Mesenchymal stem cell (in vitro differentiated cells and primary cell): ENCODE data around the gene SMIM41.
A peak's percentile ranks its signal among the peaks of the same experiment; 100 is the strongest.

Experiments
- DNase-seq: peaks from one replicate; pipeline ENCODE4 v3.0.0-alpha.2; 2013
- H2AFZ ChIP-seq: one replicate; pipeline ENCODE4 v1.6.1; 2013; ENCODE audit warnings: low read depth, mild to moderate bottlenecking, control low read depth, inconsistent platforms, low read length, moderate library complexity
- H2AK5ac ChIP-seq: 2 replicates; pipeline ENCODE4 v1.6.1; 2013; ENCODE audit warnings: low read length, moderate library complexity, mild to moderate bottlenecking, inconsistent platforms; ENCODE audit not compliant: severe bottlenecking
- H2BK120ac ChIP-seq: one replicate; pipeline ENCODE4 v1.6.1; 2013; ENCODE audit warnings: low read depth, mild to moderate bottlenecking, inconsistent platforms, low read length, moderate library complexity
- H2BK12ac ChIP-seq, 2 experiments: one replicate each; pipeline ENCODE4 v1.6.1; 2013; ENCODE audit warnings: inconsistent platforms in 2 of 2, low read length in 2 of 2, mild to moderate bottlenecking in 2 of 2, moderate library complexity in 2 of 2, control low read depth in 1 of 2
- H2BK15ac ChIP-seq: one replicate; pipeline ENCODE4 v1.6.1; 2013; ENCODE audit warnings: mild to moderate bottlenecking, low read depth, inconsistent platforms; ENCODE audit not compliant: poor library complexity, severe bottlenecking
- H2BK5ac ChIP-seq: 2 replicates; pipeline ENCODE4 v1.6.1; 2013; ENCODE audit warnings: low read depth, mild to moderate bottlenecking, low read length, control low read depth, inconsistent platforms; ENCODE audit not compliant: poor library complexity, severe bottlenecking
- H3K14ac ChIP-seq, 2 experiments: one replicate each; pipeline ENCODE4 v1.6.1; 2013; ENCODE audit warnings: inconsistent platforms in 2 of 2, low read length in 2 of 2, control low read depth in 1 of 2, mild to moderate bottlenecking in 1 of 2, moderate library complexity in 1 of 2
- H3K18ac ChIP-seq, 2 experiments: one replicate each; pipeline ENCODE4 v1.6.1; 2013; ENCODE audit warnings: inconsistent platforms in 2 of 2, low read length in 2 of 2, control low read depth in 1 of 2, low read depth in 1 of 2, mild to moderate bottlenecking in 1 of 2
- H3K23ac ChIP-seq, 2 experiments: one replicate each; pipeline ENCODE4 v1.6.1; 2013; ENCODE audit warnings: inconsistent platforms in 2 of 2, low read length in 2 of 2, mild to moderate bottlenecking in 2 of 2, moderate library complexity in 2 of 2, control low read depth in 1 of 2
- H3K27ac ChIP-seq: 2 replicates; pipeline ENCODE4 v1.5.1; 2013; ENCODE audit warnings: mild to moderate bottlenecking, moderate library complexity, low read length, control low read depth, inconsistent platforms; ENCODE audit not compliant: poor library complexity, severe bottlenecking
- H3K27me3 ChIP-seq, 2 experiments: 2 replicates each; pipeline versions ENCODE4 v1.6.1 to v1.7.0; 2013; ENCODE audit warnings: low read length in 2 of 2, mild to moderate bottlenecking in 2 of 2, moderate library complexity in 2 of 2, control low read depth in 1 of 2, inconsistent platforms in 1 of 2; ENCODE audit not compliant: control insufficient read depth in 1 of 2, insufficient read depth in 1 of 2
- H3K36me3 ChIP-seq, 2 experiments: 2 replicates each; pipeline versions ENCODE4 v1.6.1 to v1.7.0; 2013; ENCODE audit warnings: low read length in 2 of 2, control low read depth in 1 of 2, inconsistent platforms in 1 of 2, low read depth in 1 of 2, mild to moderate bottlenecking in 1 of 2; ENCODE audit not compliant: insufficient read depth in 2 of 2, control insufficient read depth in 1 of 2
- H3K4ac ChIP-seq, 2 experiments: one replicate each; pipeline ENCODE4 v1.6.1; 2013; ENCODE audit warnings: inconsistent platforms in 2 of 2, low read length in 2 of 2, mild to moderate bottlenecking in 2 of 2, moderate library complexity in 2 of 2, control low read depth in 1 of 2, low read depth in 1 of 2
- H3K4me1 ChIP-seq: 2 replicates; pipeline ENCODE4 v1.6.1; 2013; ENCODE audit warnings: low read depth, low read length, control low read depth; ENCODE audit not compliant: control insufficient read depth, insufficient read depth
- H3K4me2 ChIP-seq: 2 replicates; pipeline ENCODE4 v1.6.1; 2013; ENCODE audit warnings: low read length, mild to moderate bottlenecking, inconsistent platforms; ENCODE audit not compliant: poor library complexity, severe bottlenecking
- H3K4me3 ChIP-seq, 2 experiments: 2 replicates each; pipeline versions ENCODE4 v1.5.1 to v1.7.0; 2013; ENCODE audit warnings: low read length in 2 of 2, mild to moderate bottlenecking in 2 of 2, control low read depth in 1 of 2, low read depth in 1 of 2; ENCODE audit not compliant: insufficient read depth in 1 of 2
- H3K79me1 ChIP-seq: replicated peaks from 2 replicates; pipeline ENCODE4 v1.6.1; 2013; ENCODE audit warnings: mild to moderate bottlenecking, control low read depth, low read length, inconsistent platforms; ENCODE audit not compliant: poor library complexity, severe bottlenecking
- H3K9ac ChIP-seq: 2 replicates; pipeline ENCODE4 v1.7.0; 2013; ENCODE audit warnings: mild to moderate bottlenecking, low read length, moderate library complexity
- H3K9me3 ChIP-seq: 2 replicates; pipeline ENCODE4 v1.7.0; 2013; ENCODE audit warnings: mild to moderate bottlenecking, low read length; ENCODE audit not compliant: control insufficient read depth
- H4K8ac ChIP-seq: one replicate; pipeline ENCODE4 v1.6.1; 2013; ENCODE audit warnings: inconsistent platforms, mild to moderate bottlenecking, low read length, moderate library complexity
- H4K91ac ChIP-seq: one replicate; pipeline ENCODE4 v1.6.1; 2013; ENCODE audit warnings: mild to moderate bottlenecking, low read length, inconsistent platforms
- WGBS: methylation state at CpG from one replicate; pipeline ENCODE4 v1.1.7; 2013; ENCODE audit warnings: mixed read lengths; 5-methylcytosine and 5-hydroxymethylcytosine counted together

The SMIM41 gene

GRCh38 chr12:52082026-52082668 lies 2.6 kb downstream of the SMIM41 start:
- Histone ChIP-seq H2BK12ac (peak overlapping the region; percentile 20 to 68), H3K9ac (peak overlapping the region; percentile 55), H2BK5ac (no peak overlapping the region), H4K91ac (peak overlapping the region; percentile 90), H3K23ac (no peak overlapping the region), H3K4me2 (no peak overlapping the region), H3K36me3 (peaks cover 20 to 33% of the 10 kb centered on the region in 2 experiments), H2BK15ac (no peak overlapping the region), H2AK5ac (no peak overlapping the region), H3K18ac (peak overlapping the region; percentile 63 to 67), H3K4me1 (peaks cover 22% of the 10 kb centered on the region), H3K27me3 (peaks cover 0 to 24% of the 10 kb centered on the region in 2 experiments), H2AFZ (no peak overlapping the region), H2BK120ac (no peak overlapping the region), H3K4ac (peak overlapping the region; percentile 42 to 52), H3K27ac (no peak overlapping the region), H3K79me1 (peaks cover 30% of the 10 kb centered on the region), H4K8ac (peak overlapping the region; percentile 50), H3K14ac (peak overlapping the region in 1 of 2 experiments; percentile 38), H3K9me3 (no peaks in the 10 kb centered on the region), H3K4me3 (no peak overlapping the region)
- peak; percentile 69 for DNase-seq
- 17% methylated on average over 12 of the region's 13 CpGs for WGBS

GRCh38 chr12:52082669-52082987 lies 3.1 kb downstream of the SMIM41 start:
- Histone ChIP-seq H3K18ac (peak overlapping the region in 1 of 2 experiments; percentile 29), H3K27me3 (peaks cover 3 to 29% of the 10 kb centered on the region in 2 experiments), H3K9ac (peak overlapping the region; percentile 55), H3K23ac (no peak overlapping the region), H3K79me1 (peaks cover 29% of the 10 kb centered on the region), H2BK12ac (peak overlapping the region; percentile 7 to 66), H3K14ac (no peak overlapping the region), H2BK5ac (no peak overlapping the region), H3K4me1 (peaks cover 22% of the 10 kb centered on the region), H2BK120ac (no peak overlapping the region), H3K4me3 (no peak overlapping the region), H3K9me3 (no peaks in the 10 kb centered on the region), H3K27ac (no peak overlapping the region), H4K91ac (peak overlapping the region; percentile 55), H3K4ac (peak overlapping the region in 1 of 2 experiments; percentile 17), H4K8ac (peak overlapping the region; percentile 16), H2BK15ac (no peak overlapping the region), H2AK5ac (no peak overlapping the region), H3K4me2 (no peak overlapping the region), H2AFZ (no peak overlapping the region), H3K36me3 (peaks cover 16 to 28% of the 10 kb centered on the region in 2 experiments)
- 74% methylated on average over 4 of the region's 4 CpGs for WGBS
- no peak for DNase-seq

GRCh38 chr12:52082988-52083637 lies 3.6 kb downstream of the SMIM41 start:
- peaks cover 8 to 33% of the 10 kb centered on the region in 2 experiments for H3K27me3 ChIP-seq

GRCh38 chr12:52083638-52083996 lies 4.1 kb downstream of the SMIM41 start:
- Histone ChIP-seq H3K18ac (no peak overlapping the region), H4K8ac (no peak overlapping the region), H3K14ac (no peak overlapping the region), H3K4me3 (no peak overlapping the region), H3K9ac (no peak overlapping the region), H2AK5ac (no peak overlapping the region), H4K91ac (no peak overlapping the region), H2BK120ac (no peak overlapping the region), H2BK15ac (no peak overlapping the region), H3K4me1 (peaks cover 22% of the 10 kb centered on the region), H3K9me3 (no peaks in the 10 kb centered on the region), H3K23ac (no peak overlapping the region), H3K4me2 (no peak overlapping the region), H3K36me3 (peaks cover 6 to 21% of the 10 kb centered on the region in 2 experiments), H3K27me3 (peaks cover 13 to 38% of the 10 kb centered on the region in 2 experiments), H3K4ac (no peak overlapping the region), H2AFZ (no peak overlapping the region), H2BK5ac (no peak overlapping the region), H3K79me1 (peaks cover 21% of the 10 kb centered on the region), H3K27ac (no peak overlapping the region), H2BK12ac (no peak overlapping the region)
- WGBS: no CpG with 5 or more reads among the region's 2 CpGs
- DNase-seq: no peak

More at GRCh38 chr12:52082988-52083637, 3.6 kb downstream of the SMIM41 start:
- no peak overlapping the region for H3K14ac ChIP-seq
- no peak overlapping the region for H2BK15ac ChIP-seq
- no peaks in the 10 kb centered on the region for H3K9me3 ChIP-seq
- no peak overlapping the region for H2BK120ac ChIP-seq
- H3K9ac ChIP-seq: no peak overlapping the region
- H4K8ac ChIP-seq: peak overlapping the region; percentile 16
- H3K4me3 ChIP-seq: no peak overlapping the region
- no peak overlapping the region for H3K4me2 ChIP-seq
- peaks cover 11 to 26% of the 10 kb centered on the region in 2 experiments for H3K36me3 ChIP-seq
- H2BK12ac ChIP-seq: peak overlapping the region in 1 of 2 experiments; percentile 7
- H2AFZ ChIP-seq: no peak overlapping the region
- peak overlapping the region in 1 of 2 experiments; percentile 16 for H3K23ac ChIP-seq
- peak overlapping the region; percentile 55 for H4K91ac ChIP-seq
- peaks cover 26% of the 10 kb centered on the region for H3K79me1 ChIP-seq
- DNase-seq: peak; percentile 68
- no peak overlapping the region for H2BK5ac ChIP-seq
- H3K18ac ChIP-seq: no peak overlapping the region
- peak overlapping the region in 1 of 2 experiments; percentile 17 for H3K4ac ChIP-seq
- H3K4me1 ChIP-seq: peaks cover 22% of the 10 kb centered on the region
- no peak overlapping the region for H2AK5ac ChIP-seq
- 47% methylated on average over 11 of the region's 11 CpGs for WGBS
- H3K27ac ChIP-seq: no peak overlapping the region
